ENCODE data around the gene AUNIP. TPM values are rescaled to one million over a fixed set of nuclear protein-coding genes. Genes with fewer than 3 reads are reported as not detected.

AUNIP gene
- total RNA-seq, 2 experiments from 2014 or later, result 6.7 to 8.1 TPM

DNA sequence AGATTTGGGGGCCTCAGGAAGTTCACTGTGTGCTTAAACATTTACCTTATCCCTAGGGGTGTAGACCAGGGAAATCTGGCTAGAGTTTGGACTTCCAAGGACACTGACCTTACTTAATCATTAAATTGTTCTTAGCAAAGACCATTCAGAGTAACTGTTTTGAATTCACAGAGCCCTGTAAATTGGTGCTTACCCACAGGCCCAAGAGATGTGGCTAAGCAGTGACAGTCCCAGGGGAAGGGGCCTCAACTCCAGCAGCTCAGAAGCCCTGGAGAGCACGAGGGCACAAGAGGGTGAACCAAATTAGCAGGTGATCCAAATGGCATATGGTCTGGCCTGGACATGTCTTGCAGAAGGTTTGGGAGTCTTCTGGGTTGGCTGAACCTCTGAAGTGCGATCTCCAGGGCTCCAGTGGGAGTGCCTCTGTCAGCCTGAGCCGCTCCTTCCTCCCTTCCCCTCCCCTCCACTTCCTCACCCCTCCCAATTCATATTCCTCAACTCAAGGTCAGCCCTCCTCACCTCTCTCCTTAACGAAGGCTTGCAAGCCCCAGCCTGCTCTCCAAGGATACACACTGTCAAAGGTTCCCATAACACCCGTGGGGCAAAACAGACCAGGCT lies 11.9 kb upstream of the AUNIP start:
- Mint-ChIP-seq H3K27ac (no peak overlapping the region), H3K4me3 (no peak overlapping the region), H3K9me3 (no peaks in the 10 kb centered on the region), H3K27me3 (peaks cover 9% of the 10 kb centered on the region), H3K4me1 (peaks cover 8% of the 10 kb centered on the region), H3K36me3 (ENCODE audit: low read depth) (no peaks in the 10 kb centered on the region)
- ChIA-PET CTCF (interaction anchor here (1.1 to 4.4 kb wide), 3 partner anchors 11 to 24 kb away, joined by 5 to 22 read pairs (median 5); no protein-coding TSS in a partner anchor), POLR2A (no interaction called here)
- no peak for DNase-seq

DNA sequence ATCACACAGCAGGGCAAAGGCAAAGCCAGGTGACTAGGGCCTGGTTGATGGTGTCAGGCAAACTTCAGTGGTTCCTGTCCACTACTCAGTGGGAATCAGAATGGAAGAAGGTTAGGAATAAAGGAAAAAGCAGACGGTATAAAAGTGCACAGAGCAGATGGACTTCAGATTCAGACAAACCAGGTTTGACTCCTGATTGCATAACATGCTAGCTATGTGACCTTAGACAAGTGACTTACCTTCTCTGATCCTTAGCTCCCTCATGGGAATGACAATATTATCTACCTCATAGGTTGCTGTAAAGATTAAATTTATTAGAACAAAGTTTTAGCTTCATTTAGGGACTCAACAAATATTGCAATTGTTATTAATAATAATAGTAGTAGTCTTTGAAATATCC lies 11.4 kb upstream of the AUNIP start:
- H3K4me3 Mint-ChIP-seq, result no peak overlapping the region
- peaks cover 6% of the 10 kb centered on the region for H3K4me1 Mint-ChIP-seq
- ChIA-PET POLR2A (no interaction called here), CTCF (interaction anchor here (0.7 to 4.4 kb wide), 3 partner anchors 10 to 1222 kb away, joined by 3 to 22 read pairs (median 5); no protein-coding TSS in a partner anchor)
- H3K36me3 Mint-ChIP-seq (ENCODE audit: low read depth), result no peaks in the 10 kb centered on the region
- H3K27ac Mint-ChIP-seq, result no peak overlapping the region
- H3K27me3 Mint-ChIP-seq, result peaks cover 6% of the 10 kb centered on the region
- DNase-seq, result no peak
- H3K9me3 Mint-ChIP-seq, result no peaks in the 10 kb centered on the region

DNA sequence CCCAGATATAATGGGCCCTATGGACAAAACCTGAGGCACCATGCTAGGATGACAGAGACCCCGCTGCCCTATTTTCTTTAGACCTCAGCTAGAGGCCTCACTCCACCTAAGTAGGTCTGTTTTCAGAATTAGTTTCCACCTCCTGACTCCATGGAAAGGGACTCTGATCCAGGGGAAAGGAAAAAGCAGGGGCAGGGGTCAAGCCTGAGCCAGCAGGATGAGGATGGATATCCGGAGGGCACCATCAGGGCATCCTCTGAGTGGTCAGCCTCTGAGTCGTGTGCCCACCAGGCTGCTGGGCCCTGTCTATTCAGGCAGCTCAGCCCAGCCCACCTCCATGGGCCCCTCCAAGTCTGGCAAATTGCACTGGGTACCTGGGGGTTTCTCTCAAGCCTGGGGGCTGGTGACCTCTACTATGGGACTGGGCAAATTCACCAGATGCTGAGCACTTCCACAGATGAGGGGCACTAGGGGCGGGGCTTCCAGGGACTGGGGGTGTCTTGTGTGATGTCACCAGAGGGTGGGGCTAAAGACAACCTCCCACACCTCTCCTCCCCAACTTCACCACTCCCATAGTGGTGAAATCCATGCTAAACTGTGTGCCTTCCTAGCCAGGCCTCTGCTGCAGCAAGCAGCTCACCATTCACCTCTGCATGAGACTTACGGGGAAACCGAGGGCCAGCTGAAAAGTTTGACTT lies 10.8 kb upstream of the AUNIP start:
- DNase-seq, result no peak
- peaks cover 4% of the 10 kb centered on the region for H3K4me1 Mint-ChIP-seq
- H3K27me3 Mint-ChIP-seq, result peaks cover 4% of the 10 kb centered on the region
- H3K4me3 Mint-ChIP-seq, result no peak overlapping the region
- H3K27ac Mint-ChIP-seq, result no peak overlapping the region
- ChIA-PET CTCF (interaction anchor here (0.7 to 4.4 kb wide), 3 partner anchors 10 to 1222 kb away, joined by 3 to 22 read pairs (median 5); no protein-coding TSS in a partner anchor), POLR2A (no interaction called here)
- H3K9me3 Mint-ChIP-seq, result no peaks in the 10 kb centered on the region
- no peaks in the 10 kb centered on the region for H3K36me3 Mint-ChIP-seq (ENCODE audit: low read depth)

DNA sequence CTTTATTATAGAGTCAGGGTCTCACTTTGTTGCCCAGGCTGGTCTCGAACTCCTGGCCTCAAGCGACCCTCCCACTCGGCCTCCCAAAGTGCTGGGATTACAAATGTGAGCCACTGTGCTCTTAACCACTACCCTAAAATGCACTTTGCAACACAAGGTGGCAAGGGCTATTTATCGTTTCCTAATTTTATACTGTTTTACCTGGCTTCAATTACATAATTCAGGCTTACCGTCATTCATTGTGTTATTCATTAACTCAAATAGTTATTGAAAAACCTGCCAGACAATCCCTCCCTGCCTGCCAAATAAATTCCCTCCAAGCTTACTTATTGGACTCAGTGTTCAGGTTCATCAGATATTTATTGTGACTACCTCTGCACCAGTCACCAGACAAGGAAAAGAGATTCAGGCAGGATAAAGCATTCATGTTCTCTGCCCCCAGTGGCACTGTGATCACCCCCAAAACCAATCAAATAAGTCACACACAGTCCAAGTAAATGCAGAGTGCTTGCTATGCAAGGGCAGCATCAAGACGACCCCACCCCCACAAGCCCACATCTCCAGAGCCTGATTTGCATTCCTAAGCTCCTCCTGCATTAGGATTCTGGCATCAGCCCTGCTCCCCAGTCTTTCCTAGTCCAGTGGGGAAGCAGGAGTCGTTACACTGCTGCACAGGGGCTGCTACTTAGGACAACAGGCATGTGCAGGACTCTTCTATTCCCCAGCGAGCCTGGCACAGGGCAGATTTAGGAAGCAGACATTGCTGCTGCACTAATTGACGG lies 8.1 kb upstream of the AUNIP start:
- H3K36me3 Mint-ChIP-seq (ENCODE audit: low read depth), result no peaks in the 10 kb centered on the region
- DNase-seq, result no peak
- H3K4me3 Mint-ChIP-seq, result no peak overlapping the region
- CTCF ChIA-PET, result interaction anchor here (4.4 kb wide), 1 partner anchor 28 kb away, joined by 22 read pairs; no protein-coding TSS in a partner anchor
- H3K27ac Mint-ChIP-seq, result no peak overlapping the region
- H3K4me1 Mint-ChIP-seq, result no peaks in the 10 kb centered on the region
- POLR2A ChIA-PET, result no interaction called here
- H3K27me3 Mint-ChIP-seq, result no peaks in the 10 kb centered on the region
- H3K9me3 Mint-ChIP-seq, result no peaks in the 10 kb centered on the region

DNA sequence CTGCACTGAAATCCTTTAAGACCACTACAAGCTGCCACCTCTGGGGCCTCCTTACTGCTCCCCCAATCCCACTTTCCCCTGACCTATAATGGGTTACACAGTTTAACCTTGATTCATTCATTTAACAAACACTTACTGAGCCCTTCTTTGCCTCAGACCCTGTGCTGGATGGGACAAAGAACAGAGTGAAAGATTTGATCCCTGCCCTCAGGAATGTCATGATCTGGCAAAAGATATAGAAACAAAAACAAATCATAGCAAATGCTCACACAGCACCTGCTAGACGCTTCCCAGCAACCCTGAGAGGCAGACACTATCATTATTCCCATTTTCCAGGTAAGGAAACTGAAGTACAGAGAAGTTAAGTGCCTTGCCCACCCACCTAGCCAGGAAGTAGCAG lies 7.0 kb upstream of the AUNIP start:
- Mint-ChIP-seq H3K4me1 (peaks cover 3% of the 10 kb centered on the region), H3K4me3 (no peak overlapping the region), H3K27me3 (no peaks in the 10 kb centered on the region), H3K36me3 (ENCODE audit: low read depth) (no peaks in the 10 kb centered on the region), H3K27ac (no peak overlapping the region), H3K9me3 (no peaks in the 10 kb centered on the region)
- no peak for DNase-seq
- POLR2A ChIA-PET, result no interaction called here
- CTCF ChIA-PET, result no interaction called here

DNA sequence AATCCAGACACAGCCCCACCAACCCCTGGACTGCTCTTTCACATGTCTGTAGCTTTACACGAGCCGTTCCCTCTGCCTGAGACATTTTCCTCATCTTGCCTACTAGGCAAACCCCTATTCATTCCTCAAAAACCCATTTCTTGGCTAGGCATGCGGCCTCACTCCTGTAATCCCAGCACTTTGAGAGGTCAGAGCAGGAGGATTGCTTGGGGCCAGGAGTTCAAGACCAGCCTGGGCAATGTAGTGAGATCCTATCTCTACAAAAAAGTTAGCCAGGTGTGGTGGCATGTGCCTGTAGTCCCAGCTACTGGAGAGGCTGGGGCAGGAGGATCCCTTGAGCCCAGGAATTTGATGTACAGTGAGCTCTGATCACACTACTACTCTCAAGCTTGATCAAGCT lies 5.2 kb upstream of the AUNIP start:
- no peak for DNase-seq
- ChIA-PET POLR2A (no interaction called here), CTCF (no interaction called here)
- no peak overlapping the region for H3K27ac Mint-ChIP-seq
- H3K4me1 Mint-ChIP-seq, result peaks cover 14% of the 10 kb centered on the region
- no peaks in the 10 kb centered on the region for H3K27me3 Mint-ChIP-seq
- no peak overlapping the region for H3K4me3 Mint-ChIP-seq
- no peaks in the 10 kb centered on the region for H3K36me3 Mint-ChIP-seq (ENCODE audit: low read depth)
- no peaks in the 10 kb centered on the region for H3K9me3 Mint-ChIP-seq

DNA sequence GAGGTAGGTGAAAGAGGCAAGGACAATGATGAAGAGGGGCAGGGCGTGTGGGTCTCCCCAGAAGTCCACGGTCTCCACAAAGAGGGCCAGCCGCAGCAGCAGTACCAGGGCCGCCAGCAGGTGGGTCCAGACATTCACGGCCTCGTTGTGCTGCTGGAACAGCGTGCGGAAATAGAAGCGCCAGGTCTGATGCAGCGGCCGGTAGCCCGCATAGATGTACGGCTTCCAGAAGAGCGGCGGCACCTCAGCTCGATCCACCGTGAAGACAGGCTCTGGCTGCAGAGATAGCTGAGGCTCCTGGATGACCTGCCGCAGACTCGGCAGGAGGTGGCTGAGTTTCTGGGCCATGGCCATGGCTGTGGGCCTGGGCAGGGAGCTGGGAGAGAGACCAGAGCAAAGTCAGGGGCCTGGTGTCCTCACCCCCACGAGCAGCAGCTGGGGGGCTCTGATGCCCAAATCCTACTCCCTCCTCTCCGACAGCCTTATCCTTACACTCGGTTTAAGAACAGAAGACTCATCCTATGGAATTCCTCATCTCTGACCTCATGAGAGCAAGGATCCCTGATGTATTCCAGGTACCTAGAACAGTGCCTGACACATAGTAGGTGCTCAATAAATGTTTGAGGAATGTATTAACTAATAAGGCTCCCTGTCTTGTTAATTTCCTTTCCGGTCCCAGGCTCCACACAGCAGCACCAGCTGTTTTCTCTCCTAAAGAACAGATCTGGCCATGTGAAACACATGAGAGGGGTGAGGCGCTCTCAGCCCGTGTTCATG lies 4.4 kb upstream of the AUNIP start:
- Mint-ChIP-seq H3K4me3 (no peak overlapping the region), H3K27me3 (no peaks in the 10 kb centered on the region), H3K9me3 (no peaks in the 10 kb centered on the region), H3K4me1 (peaks cover 19% of the 10 kb centered on the region), H3K27ac (no peak overlapping the region), H3K36me3 (ENCODE audit: low read depth) (no peaks in the 10 kb centered on the region)
- ChIA-PET POLR2A (no interaction called here), CTCF (interaction anchor here (1.6 to 1.8 kb wide), 2 partner anchors 12 to 134 kb away, joined by 3 to 4 read pairs; partner anchors contain the start of genes PAFAH2 and PAQR7)
- DNase-seq, result no peak

DNA sequence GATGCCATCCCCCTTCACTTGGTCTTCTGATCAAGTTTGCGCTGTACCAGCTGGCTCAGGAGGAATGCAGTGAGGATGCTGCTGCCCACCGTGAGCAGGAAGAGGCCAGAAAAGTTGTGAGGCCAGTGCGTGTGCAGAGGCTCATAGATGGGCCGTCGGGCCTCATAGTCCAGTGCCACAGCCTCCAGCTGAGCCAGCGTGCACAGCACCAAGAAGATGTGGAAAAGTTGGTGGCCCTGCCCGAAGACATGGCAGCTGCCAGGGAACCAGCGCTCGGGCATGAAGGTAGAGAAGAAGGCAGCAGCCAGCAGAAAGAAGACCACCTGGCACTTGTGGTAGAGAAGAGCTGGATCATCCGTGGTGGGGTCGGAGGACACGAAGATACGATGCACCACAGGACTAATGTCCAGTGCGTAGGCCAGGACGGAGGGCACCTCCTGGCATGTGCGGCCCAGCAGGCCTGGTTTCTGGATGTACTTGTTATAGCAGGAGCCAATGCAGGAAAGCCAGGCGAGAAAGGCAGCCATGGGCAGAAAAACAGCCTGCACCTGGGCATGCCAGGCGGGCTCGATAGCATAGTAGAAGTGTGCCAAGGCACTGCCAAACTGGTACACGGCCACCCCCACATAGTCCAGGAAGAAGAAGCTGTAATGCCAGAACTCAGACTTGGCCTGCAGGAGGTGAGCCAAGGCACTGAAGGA lies 3.7 kb upstream of the AUNIP start:
- Mint-ChIP-seq H3K9me3 (no peaks in the 10 kb centered on the region), H3K27me3 (no peaks in the 10 kb centered on the region), H3K27ac (no peak overlapping the region), H3K4me1 (peaks cover 25% of the 10 kb centered on the region), H3K4me3 (no peak overlapping the region), H3K36me3 (ENCODE audit: low read depth) (no peaks in the 10 kb centered on the region)
- no peak for DNase-seq
- ChIA-PET CTCF (interaction anchor here (1.3 to 1.8 kb wide), 3 partner anchors 13 to 135 kb away, joined by 3 to 4 read pairs (median 3); partner anchors contain the start of genes PAFAH2 and PAQR7), POLR2A (no interaction called here)

DNA sequence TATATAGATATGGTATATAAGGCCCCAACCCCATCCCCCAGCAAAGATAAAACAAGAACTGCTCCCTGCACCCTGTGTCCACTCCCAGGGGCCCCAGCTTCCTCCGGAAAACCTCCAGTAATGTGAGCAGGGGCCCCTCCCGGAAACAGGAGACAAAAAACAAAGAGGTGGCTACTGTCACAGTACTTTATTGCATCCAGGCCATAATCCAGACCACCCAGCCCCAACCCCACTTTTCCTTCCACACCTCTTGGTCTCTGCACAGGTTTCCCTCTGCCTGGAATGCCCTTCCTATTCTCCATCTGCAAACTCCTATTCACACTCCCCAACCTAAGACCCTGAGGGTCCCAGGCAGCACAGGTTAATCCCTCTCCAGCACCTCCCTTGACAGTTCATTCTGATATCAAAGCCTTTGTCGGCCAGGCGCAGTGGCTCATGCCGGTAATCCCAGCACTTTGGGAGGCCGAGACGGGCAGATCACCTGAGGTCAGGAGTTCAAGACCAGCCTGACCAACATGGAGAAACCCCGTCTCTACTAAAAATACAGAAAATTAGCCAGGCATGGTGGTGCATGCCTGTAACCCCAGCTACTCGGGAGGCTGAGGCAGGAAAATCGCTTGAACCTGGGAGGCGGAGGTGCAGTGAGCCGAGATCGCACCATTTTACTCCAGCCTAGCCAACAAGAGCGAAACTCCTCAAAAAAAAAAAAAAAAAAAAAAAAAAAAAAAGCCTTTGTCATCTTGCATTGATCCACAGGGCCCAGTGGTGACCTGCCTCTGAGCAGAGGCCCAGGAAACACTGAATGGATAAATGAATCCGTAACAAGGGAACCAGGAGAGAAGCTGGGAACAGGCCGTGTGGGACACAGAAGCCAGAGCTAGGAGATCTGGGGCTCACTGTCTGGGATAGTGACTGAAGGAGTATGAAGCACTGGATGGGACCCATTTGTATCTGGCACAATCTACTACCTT lies 2.3 kb upstream of the AUNIP start:
- ChIA-PET CTCF (interaction anchor here (1.3 to 1.8 kb wide), 3 partner anchors 9 to 21 kb away, joined by 3 to 5 read pairs (median 4); partner anchors contain the start of gene PAQR7), POLR2A (interaction anchor here (0.6 kb wide), 1 partner anchor 412 kb away, joined by 5 read pairs; no protein-coding TSS in a partner anchor)
- Mint-ChIP-seq H3K4me1 (peaks cover 26% of the 10 kb centered on the region), H3K4me3 (no peak overlapping the region), H3K27me3 (no peaks in the 10 kb centered on the region), H3K36me3 (ENCODE audit: low read depth) (no peaks in the 10 kb centered on the region), H3K27ac (no peak overlapping the region), H3K9me3 (no peaks in the 10 kb centered on the region)
- DNase-seq, result no peak

DNA sequence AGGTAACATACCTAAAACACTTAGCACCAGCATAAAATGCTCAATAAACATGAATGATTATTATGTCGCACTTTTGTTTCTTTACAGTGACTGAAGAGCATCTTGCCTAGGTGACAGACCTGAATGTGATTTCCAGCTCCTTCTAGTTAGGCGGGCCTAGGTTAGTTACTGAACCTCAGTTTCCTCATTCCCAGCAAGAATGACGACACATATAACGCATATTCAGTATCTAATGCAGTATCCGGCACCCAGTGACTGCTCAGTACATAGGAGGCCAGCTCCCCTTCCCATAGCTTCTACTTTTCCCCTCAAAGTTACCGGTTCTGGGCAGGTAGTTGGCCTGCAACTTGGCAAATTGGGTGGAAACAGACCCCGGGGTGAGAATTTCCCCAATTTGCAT lies 763 bp downstream of the AUNIP start:
- Mint-ChIP-seq H3K27ac (peak overlapping the region; percentile 87), H3K27me3 (no peaks in the 10 kb centered on the region), H3K9me3 (no peaks in the 10 kb centered on the region), H3K4me3 (peak overlapping the region; percentile 93), H3K4me1 (peaks cover 29% of the 10 kb centered on the region), H3K36me3 (ENCODE audit: low read depth) (no peaks in the 10 kb centered on the region)
- CTCF ChIA-PET, result no interaction called here
- DNase-seq, result no peak
- POLR2A ChIA-PET, result no interaction called here

DNA sequence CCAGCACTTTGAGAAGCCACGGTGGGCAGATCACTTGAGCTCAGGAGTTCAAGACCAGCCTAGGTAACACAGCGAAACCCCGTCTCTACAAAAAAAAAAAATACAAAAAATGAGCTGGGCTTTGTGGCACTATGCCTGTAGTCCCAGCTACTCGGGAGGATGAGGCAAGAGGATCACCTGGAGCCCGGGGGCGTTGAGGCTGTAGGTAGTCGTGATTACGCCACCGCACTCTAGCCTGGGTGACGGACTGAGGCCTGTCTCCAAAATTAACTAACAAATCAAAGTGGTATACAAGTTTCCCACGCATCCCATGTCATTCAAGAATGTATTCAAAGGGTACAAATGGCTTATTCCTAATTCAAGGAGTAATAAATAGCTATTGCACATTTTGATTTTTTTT lies 2.4 kb downstream of the AUNIP start:
- Mint-ChIP-seq H3K4me3 (no peak overlapping the region), H3K27me3 (no peaks in the 10 kb centered on the region), H3K36me3 (ENCODE audit: low read depth) (peaks cover 2% of the 10 kb centered on the region), H3K9me3 (no peaks in the 10 kb centered on the region), H3K27ac (no peak overlapping the region), H3K4me1 (peaks cover 29% of the 10 kb centered on the region)
- CTCF ChIA-PET, result interaction anchor here (0.6 to 1.3 kb wide), 4 partner anchors 11 to 1296 kb away, joined by 3 to 5 read pairs (median 4); no protein-coding TSS in a partner anchor
- POLR2A ChIA-PET, result interaction anchor here (0.6 kb wide), 2 partner anchors 15 to 23 kb away, joined by 3 to 6 read pairs; no protein-coding TSS in a partner anchor
- no peak for DNase-seq
